ENCODE measurements around the gene CTBP2. TPM values are rescaled to one million over a fixed set of nuclear protein-coding genes. Genes with fewer than 3 reads are reported as not detected.

CTBP2 gene
- total RNA-seq, 1 experiment from 2014 or later = 77.8 TPM

DNA sequence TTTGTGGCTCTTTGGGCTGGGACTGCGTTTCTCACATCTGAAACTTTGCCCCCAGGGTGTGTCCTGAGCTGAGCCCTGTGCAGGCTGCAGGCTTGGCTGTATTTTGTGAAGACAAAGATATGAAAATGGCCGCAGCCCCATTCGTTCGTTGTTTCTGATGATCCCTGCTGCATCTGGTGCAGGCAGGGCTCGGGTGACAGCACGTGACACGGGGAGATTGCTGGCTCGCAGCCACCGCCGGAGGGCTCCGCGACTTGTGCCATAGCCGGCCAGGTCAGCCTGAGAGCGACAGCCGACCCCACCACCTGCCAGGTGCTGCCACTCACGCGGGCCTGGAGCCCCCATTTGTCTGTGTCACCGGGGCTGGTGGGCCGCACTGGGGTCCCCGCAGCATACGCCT, 137.1 kb downstream of the CTBP2 start:
- intact Hi-C loops (cut with micrococcal nuclease; ENCODE audit: unreplicated experiment) = no loop called here
- DNase-seq (ENCODE audit: low spot score) = no peak
- H3K27ac ChIP-seq (ENCODE audit: low read depth, low read length, poor library complexity, severe bottlenecking) = peak overlapping the region; percentile 43
- TF ChIP-seq, protein P1, sequence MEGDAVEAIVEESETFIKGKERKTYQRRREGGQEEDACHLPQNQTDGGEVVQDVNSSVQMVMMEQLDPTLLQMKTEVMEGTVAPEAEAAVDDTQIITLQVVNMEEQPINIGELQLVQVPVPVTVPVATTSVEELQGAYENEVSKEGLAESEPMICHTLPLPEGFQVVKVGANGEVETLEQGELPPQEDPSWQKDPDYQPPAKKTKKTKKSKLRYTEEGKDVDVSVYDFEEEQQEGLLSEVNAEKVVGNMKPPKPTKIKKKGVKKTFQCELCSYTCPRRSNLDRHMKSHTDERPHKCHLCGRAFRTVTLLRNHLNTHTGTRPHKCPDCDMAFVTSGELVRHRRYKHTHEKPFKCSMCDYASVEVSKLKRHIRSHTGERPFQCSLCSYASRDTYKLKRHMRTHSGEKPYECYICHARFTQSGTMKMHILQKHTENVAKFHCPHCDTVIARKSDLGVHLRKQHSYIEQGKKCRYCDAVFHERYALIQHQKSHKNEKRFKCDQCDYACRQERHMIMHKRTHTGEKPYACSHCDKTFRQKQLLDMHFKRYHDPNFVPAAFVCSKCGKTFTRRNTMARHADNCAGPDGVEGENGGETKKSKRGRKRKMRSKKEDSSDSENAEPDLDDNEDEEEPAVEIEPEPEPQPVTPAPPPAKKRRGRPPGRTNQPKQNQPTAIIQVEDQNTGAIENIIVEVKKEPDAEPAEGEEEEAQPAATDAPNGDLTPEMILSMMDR (conservative IDR thresholded peaks at IDR 0.05; ENCODE audit: low read depth, low read length) = no peak
- no peak for TF ChIP-seq EZH2 (IDR thresholded peaks at IDR 0.05; ENCODE audit: borderline replicate concordance, low read depth, low read length, poor library complexity, severe bottlenecking)
- no TSS peak for BruUV-seq (replicated peaks)
- ChIA-PET CTCF (no interaction called here), POLR2A (ENCODE audit: low non-redundant PET) (no interaction called here)
- H3K36me3 ChIP-seq (ENCODE audit: insufficient read depth, low read length, poor library complexity, severe bottlenecking) = peaks cover 4% of the 10 kb centered on the region
- H3K27me3 ChIP-seq (replicated peaks; ENCODE audit: insufficient read depth, low read depth, low read length, poor library complexity) = no peaks in the 10 kb centered on the region
- H3K4me3 ChIP-seq (ENCODE audit: low read depth, low read length, poor library complexity, severe bottlenecking) = no peak overlapping the region
- H3K4me1 ChIP-seq (ENCODE audit: insufficient read depth, low read length, poor library complexity, severe bottlenecking) = peaks cover 43% of the 10 kb centered on the region
- H3K9me3 ChIP-seq (ENCODE audit: low read depth, low read length, poor library complexity, severe bottlenecking) = no peaks in the 10 kb centered on the region

DNA sequence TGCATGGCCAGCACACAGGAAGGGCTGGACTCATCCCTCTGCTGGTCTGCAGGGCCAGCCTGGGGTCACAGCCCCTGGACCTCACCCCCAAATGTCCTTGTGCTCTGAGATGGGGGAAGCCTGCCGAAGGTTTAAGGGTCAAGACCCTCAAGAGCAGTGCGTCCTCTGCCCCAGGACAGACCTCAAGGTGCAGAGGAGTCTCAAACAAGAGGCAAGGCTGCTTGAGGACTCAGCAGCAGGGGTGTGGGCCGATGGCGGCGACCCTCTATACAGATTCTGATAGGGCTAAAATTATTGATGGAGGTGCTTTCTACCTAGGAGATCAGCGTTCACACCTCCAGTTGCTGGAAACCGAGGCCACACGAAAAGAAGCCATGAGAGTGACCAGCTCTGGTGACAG, 137.7 kb downstream of the CTBP2 start:
- intact Hi-C loops (cut with micrococcal nuclease; ENCODE audit: unreplicated experiment) = no loop called here
- H3K36me3 ChIP-seq (ENCODE audit: insufficient read depth, low read length, poor library complexity, severe bottlenecking) = peaks cover 4% of the 10 kb centered on the region
- H3K4me1 ChIP-seq (ENCODE audit: insufficient read depth, low read length, poor library complexity, severe bottlenecking) = peaks cover 42% of the 10 kb centered on the region
- peak overlapping the region; percentile 34 for H3K27ac ChIP-seq (ENCODE audit: low read depth, low read length, poor library complexity, severe bottlenecking)
- no peaks in the 10 kb centered on the region for H3K27me3 ChIP-seq (replicated peaks; ENCODE audit: insufficient read depth, low read depth, low read length, poor library complexity)
- no peaks in the 10 kb centered on the region for H3K9me3 ChIP-seq (ENCODE audit: low read depth, low read length, poor library complexity, severe bottlenecking)
- POLR2A ChIA-PET (ENCODE audit: low non-redundant PET) = no interaction called here
- DNase-seq (ENCODE audit: low spot score) = no peak
- no peak for TF ChIP-seq EZH2 (IDR thresholded peaks at IDR 0.05; ENCODE audit: borderline replicate concordance, low read depth, low read length, poor library complexity, severe bottlenecking)
- TF ChIP-seq, protein P1 (conservative IDR thresholded peaks at IDR 0.05; ENCODE audit: low read depth, low read length) = no peak
- no peak overlapping the region for H3K4me3 ChIP-seq (ENCODE audit: low read depth, low read length, poor library complexity, severe bottlenecking)
- no TSS peak for BruUV-seq (replicated peaks)
- CTCF ChIA-PET = no interaction called here

GRCh38 chr10:125021686-125022344, 138.5 kb downstream of the CTBP2 start:
- DNase-seq (ENCODE audit: low spot score) = no peak
- H3K4me1 ChIP-seq (ENCODE audit: insufficient read depth, low read length, poor library complexity, severe bottlenecking) = peaks cover 51% of the 10 kb centered on the region
- ChIA-PET POLR2A (ENCODE audit: low non-redundant PET) (no interaction called here), CTCF (interaction anchor here (0.8 kb wide), 1 partner anchor 29 kb away, joined by 3 read pairs; no protein-coding TSS in a partner anchor)
- no peaks in the 10 kb centered on the region for H3K9me3 ChIP-seq (ENCODE audit: low read depth, low read length, poor library complexity, severe bottlenecking)
- no TSS peak for BruUV-seq (replicated peaks)
- intact Hi-C loops (cut with micrococcal nuclease; ENCODE audit: unreplicated experiment) = no loop called here
- no peak overlapping the region for H3K4me3 ChIP-seq (ENCODE audit: low read depth, low read length, poor library complexity, severe bottlenecking)
- H3K36me3 ChIP-seq (ENCODE audit: insufficient read depth, low read length, poor library complexity, severe bottlenecking) = peaks cover 3% of the 10 kb centered on the region
- H3K27me3 ChIP-seq (replicated peaks; ENCODE audit: insufficient read depth, low read depth, low read length, poor library complexity) = no peaks in the 10 kb centered on the region
- no peak overlapping the region for H3K27ac ChIP-seq (ENCODE audit: low read depth, low read length, poor library complexity, severe bottlenecking)
- TF ChIP-seq, protein P1 (conservative IDR thresholded peaks at IDR 0.05; ENCODE audit: low read depth, low read length) = no peak
- TF ChIP-seq EZH2 (IDR thresholded peaks at IDR 0.05; ENCODE audit: borderline replicate concordance, low read depth, low read length, poor library complexity, severe bottlenecking) = no peak
